ENCODE data around the gene INPP5A.

DNA sequence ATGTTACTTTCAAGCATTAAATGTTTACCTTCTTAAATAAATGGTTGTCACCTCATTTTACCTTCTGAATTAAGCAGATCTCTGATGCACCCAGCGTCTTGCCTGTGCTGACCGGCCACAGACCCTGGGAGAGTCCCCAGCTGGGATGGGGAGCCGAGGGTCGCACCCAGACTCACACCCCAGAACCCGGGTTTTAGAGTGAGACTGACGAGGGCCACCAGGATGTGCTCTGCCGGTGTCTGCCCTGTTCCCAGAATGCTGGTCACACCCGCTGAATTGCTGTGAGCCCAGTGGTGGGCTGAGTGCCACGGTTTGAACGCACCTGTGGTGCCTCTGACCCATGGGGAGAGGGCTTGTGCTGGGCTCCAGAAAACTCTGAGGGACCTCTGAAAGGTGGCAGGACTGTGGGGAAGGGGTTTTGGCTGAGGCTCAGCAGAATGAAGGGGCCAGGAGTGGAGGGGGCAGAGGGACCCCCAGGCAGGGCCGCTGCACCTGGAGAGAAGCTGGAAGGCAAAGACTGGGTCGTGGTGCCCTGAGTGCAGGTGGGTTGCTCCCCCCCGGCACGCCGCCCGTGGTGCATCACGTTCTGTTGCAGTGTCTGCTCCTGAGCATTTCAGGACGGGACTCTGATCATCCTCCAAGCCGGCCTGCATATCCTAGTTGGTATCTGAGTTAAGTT lies 39.2 kb downstream of the INPP5A start:
- TF ChIP-seq CTCF (IDR thresholded peaks at IDR 0.05) (no peak), POLR2A (IDR thresholded peaks at IDR 0.05) (no peak)
